Brain pericyte (primary cell): ENCODE measurements around the gene IL7R.
"Not testable (repeated sequence)": the region's sequence is repeated elsewhere in the genome, so short reads cannot be mapped to it uniquely, and the experiment has no call there.

Experiments
- DNase-seq: peaks from one replicate; pipeline ENCODE4 v3.0.0-alpha.2; 2012; ENCODE audit warnings: low read depth, low spot score

Gene IL7R

DNA sequence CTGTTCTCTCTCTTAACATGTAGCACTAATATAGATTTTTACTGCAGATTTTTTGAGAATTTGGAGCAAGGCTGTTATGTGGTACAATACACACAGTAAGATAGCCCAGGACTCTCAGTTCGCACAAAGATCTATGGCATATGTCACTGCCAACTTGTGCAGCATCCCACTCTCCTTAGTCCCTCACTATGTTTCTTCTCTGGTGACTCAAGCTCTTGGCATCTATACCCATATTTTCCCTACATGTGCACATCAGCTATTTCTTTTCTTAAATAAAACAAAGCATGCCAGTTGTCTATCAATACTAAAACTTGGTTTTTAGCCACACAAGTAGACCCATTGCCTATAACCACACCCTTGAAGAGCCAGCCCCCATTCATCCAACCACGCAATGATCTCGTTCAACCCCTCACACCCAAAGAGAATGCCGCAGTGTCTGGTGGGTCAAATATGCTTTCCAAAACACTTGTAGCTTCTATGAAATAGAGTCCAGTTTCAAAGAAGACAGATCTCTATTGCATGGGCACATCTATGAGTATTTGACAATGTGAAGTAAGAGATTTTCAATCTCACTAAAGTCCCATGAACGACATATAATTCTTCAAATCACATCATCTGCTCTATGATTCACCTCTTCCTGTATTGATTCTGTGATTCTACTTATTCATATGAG, 18.2 kb upstream of the IL7R start:
- DNase-seq, result no peak

DNA sequence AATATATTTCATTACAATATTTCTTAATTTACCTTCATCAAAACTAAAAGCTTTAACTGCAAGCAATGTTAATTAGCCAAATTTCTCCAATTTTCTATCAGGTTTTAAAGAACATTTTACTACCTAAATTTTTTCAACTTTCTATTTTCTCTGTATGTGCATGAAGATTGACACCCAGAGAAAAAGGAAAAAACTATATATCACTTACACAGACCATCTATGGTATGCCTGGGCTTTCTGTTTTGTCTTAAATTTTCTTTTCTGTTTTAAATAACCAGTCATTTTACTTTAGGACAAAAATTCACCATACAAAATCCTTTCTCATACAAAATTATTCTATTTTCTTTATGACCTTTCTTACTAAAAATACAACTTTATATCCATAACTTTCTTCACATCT, 13.8 kb upstream of the IL7R start:
- DNase-seq, result no peak

DNA sequence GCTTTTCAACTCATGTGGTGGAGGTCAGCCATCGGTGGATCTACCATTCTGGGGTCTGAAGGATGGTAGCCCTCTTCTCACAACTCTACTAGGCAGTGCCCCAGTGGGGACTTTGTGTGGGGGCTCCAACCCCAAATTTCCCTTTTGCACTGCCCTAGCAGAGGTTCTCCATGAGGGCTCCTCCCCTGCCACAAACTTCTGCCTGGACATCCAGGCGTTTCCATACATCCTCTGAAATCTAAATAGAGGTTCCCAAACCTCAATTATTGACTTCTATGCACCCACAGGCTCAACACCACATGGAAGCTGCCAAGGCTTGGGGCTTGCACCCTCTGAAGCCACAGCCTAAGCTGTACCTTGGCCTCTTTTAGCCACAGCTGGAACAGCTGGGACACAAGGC, 11.2 kb upstream of the IL7R start:
- not testable (repeated sequence) for DNase-seq

DNA sequence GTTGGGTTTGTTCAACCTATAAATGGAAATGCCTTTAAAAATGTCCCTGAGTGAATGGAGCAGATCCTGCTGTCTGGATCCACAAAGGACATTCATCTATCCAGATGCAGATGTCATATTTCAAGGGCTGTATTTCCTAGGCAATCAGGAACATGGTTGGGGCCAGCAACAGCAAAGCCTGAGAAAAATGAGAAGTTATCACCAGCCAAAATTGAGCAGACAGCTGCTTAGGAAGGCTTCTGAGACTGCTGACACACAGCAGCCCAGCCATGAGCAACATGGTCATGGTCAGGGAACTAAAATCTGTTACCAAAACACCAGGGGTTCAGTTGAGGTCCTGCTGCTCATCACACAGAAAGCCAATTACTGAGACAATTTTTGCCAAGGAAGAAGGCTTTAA, 9.2 kb upstream of the IL7R start:
- no peak for DNase-seq

DNA sequence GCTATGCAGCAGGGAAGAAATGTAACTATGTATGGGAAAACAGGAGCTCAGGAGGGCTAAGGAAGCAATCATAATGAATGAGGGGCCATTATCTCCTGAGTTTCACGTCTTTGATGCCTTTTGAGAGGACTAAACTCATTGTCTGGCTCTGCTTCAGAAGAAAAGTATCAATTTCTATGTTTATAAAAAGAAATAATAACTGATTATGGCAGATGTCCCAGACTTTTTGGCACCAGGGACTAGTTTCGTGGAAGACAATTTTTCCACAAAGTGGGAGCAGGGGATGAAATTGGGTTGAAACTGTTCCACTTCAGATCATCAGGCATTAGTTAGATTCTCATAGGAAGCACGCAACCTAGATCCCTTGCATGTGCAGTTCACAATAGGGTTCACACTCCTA, 8.7 kb upstream of the IL7R start:
- DNase-seq, result no peak

DNA sequence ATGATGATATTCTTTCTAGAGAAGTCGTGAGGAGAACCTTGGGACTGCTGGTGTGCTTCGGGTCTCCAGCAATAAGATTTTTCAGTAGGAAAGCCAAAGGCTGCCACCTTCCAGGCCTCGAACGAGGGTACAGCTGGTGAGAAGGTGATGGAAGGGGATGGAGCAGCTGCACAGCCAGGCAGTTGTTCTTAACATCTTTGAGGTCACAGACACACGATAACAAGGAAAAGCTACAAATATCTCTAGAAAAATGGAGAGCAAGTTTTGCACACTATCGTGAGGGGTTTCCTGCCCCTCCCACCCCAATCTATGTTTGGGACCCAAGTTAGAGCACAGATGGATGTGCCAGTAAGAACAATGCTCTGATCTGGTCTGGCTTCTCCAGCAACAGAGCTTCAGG, 6.8 kb upstream of the IL7R start:
- no peak for DNase-seq

DNA sequence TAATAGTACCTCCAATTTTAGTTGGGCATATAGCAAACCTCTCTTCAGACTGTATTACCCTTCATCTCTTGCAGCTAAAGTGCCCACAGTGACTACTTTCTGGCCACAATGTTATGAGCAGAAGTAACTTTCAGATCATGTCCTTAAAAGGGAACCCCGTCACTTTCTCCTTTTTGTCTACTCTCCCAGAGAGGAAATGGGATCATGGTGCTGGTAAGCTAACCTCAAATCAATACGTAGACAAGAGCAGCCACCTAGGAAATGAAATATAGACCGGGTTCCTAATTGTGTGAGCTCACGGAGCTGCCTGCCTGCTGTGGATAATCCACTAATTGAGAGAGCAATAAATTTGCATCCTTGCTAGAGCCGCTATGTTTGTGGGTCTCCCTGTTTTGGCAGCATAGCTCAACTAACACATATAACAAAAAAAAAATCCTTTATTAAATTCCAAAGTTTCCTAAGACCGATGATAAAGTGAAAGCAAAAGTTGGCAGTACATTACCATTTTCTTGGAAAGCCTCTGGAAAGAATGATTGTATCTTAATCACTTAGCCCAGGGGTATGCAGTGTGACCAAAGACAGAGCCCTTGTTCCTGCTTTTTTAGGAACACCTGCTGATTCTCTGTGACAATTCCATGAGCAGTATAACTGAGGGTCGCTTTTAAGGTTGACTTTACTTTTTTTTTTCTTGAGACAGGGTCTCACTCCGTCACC, 5.6 kb upstream of the IL7R start:
- DNase-seq, result no peak

DNA sequence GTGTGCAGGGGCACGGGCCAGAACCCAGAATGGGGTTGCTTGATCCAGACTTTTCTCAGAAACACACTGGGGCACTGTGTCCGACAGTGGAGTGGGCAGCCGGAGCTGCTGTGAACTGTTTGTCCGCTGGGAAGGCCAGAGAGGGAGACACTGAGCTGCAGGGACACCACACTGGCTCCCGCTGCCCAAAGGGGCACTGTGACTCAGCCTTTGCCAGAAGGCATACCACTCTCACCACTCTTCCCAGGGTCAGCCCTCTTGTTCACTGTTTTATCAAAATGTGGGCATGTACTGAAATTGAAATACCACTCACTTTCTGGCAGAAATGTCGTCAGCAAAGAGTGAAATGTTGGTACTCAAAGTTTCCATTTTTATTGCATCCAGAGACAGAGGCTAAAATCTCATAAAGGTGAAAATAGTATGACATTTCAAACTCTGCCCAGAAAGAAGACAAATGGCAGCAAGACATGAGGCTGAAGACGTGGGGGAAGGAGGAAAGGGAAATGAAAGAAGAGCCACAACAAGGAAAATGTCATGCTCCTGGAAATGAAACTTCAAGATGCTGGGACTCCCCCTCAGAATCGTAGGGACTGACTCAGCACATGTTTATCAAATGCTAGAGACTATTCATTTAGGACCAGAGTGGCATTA, 4.5 kb upstream of the IL7R start:
- no peak for DNase-seq

DNA sequence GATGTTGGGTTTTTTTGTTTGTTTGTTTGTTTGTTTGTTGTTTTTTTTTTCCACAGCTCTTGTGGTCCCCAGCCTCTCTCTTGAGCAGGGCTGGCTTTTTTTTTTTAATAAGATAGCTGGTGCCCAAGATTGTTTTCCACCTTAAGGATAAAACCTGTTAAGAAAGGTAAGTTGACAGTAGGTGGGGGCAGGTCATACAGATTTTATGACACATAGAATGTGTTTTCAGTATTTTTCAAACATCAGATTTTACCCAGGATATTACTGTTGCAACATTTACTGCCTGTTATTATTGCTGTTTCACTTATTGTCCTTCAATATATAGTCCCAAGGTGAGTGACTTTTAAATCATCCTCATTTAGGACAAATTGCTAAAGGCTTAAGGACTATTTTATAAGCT, 3.9 kb upstream of the IL7R start:
- no peak for DNase-seq

DNA sequence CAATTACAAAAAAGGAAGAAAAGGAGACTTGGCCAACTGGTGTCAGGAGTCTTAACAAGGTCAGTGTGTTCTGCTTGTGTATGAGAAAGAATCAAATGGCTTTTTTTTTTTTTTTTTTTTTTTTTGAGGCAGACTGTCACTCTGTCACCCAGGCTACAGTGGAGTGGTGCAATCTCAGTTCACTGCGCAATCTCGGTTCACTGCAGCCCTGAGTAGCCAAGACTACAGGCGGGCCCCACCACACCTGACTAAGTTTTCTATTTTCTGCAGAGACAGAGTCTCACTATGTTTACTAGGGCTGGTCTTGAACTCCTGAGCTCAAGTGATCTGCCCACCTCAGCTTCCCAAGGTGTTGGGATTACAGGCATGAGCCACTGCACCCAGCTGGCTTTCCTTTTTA, 3.1 kb upstream of the IL7R start:
- DNase-seq, result no peak

DNA sequence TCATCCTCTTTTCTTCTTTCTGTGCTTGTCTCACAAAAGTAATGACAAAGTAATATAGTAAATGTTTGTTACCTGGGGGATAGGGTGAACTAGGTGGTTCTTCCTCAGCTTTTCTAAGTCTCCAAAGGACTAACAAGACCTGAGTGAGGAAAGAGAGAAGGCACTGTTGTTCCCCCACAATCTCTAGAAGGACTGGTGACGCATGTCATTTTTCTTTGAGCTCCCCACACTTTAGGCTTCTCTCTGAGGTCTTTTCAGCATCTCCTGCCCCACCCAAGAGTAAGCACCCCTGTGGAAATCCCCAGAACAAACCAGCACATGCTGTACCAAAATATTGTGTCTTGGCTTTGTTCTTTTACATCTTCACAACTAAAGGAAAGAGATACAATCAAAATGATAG, 2.4 kb upstream of the IL7R start:
- no peak for DNase-seq

DNA sequence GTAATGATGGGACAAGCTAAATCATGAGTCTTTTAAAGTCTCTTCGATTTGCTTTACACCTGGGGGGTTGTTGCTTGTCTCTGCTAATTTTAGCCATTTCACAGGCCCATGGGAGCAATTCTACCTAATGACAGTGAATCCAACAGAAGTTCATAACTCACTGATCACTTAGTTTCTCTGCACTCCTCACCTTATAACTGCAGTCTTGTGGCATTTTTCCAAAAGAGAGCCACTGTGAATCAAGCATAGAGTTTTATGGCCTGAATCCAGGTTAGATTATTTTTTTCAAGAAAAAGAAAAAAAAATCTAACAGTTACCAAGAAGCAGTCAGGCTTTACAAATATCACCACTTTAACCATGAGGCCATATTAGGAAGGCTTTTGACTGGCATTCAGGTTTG, 1.5 kb upstream of the IL7R start:
- no peak for DNase-seq

DNA sequence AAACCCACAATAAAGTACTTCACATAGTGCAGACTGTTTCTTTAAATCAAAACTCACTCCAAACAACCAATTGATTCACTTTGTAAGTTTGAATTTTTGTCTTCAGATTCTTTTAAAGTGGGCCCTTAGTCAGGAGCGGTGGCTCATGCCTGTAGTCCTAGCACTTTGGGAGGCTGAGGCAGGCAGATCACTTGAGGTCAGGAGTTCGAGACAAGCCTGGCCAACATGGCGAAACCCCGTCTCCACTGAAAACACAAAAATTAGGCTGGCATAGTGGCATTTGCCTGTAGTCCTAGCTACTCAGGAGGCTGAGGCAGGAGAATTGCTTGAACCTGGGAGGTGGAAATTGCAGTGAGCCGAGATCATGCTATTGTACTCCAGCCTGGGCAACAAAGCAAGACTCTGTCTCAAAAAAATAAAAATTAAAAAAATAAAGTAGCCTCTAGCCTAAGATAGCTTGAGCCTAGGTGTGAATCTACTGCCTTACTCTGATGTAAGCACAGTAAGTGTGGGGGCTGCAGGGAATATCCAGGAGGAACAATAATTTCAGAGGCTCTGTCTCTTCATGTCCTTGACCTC, 416 bp upstream of the IL7R start:
- DNase-seq, result not testable (repeated sequence)

DNA sequence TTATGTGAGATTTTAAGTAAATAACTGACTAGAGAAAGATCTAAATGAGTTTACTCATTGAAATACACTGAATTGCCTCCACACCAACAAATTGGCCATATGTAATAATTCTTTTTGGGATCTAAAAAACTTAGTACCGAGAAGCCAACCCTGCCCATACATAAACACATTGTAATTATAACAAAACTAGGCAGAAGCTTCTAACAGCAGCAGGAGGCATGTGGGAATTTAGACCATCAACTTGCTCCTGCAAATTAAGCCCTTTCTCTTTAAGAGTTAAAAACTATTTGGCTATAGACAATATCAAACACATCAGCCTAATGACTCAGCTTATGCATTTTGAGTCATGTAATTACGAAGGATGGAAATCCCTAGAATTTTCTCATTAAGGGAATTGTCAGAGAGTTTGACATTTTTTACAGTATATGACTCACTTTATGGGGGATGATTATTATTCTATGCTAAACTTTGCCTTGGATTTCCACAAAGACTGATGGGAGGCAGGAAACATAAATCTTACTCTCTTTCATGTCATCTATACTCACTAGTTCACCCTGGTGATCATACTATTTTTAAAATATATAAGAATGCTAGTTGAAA, 1.0 kb downstream of the IL7R start:
- no peak for DNase-seq

DNA sequence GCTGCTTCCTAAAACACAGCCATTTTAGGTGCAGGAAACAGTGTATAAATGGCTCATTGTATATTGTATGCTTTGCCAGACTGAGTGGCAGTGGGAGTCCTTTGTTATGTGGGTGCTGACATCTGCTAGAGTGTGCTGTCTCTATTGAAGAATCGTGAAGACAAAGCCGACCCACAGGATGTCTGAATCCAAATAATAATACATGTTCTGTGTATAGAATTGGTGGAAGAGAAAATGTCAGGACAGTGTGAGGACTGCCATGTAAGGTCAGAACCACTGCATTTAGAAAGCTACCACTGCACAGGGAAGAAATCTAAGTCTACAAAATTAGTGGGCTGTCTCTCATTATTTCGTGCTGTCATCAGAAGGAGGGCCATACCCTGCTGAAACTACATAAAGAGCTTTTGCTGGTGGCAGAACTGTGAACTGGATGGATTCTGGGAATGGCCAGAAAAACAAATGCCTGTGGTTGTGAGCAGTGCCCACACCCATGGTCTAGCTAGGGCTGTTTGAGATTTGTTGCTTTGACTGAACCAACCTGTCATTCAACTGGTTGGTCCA, 2.5 kb downstream of the IL7R start:
- no peak for DNase-seq

DNA sequence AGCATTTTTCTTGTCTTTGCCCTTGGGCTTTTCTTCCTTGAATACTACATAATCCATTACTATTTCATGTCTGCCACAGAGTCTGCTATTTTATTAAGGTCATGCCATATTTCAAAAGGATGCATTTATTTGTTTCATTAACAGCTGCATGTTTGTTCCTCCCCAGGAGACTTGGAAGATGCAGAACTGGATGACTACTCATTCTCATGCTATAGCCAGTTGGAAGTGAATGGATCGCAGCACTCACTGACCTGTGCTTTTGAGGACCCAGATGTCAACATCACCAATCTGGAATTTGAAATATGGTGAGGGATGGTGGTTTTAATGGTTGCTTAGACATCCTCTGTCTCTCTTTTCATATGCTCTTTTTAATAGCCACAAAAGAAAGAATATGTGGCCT, 4.0 kb downstream of the IL7R start:
- DNase-seq, result no peak

DNA sequence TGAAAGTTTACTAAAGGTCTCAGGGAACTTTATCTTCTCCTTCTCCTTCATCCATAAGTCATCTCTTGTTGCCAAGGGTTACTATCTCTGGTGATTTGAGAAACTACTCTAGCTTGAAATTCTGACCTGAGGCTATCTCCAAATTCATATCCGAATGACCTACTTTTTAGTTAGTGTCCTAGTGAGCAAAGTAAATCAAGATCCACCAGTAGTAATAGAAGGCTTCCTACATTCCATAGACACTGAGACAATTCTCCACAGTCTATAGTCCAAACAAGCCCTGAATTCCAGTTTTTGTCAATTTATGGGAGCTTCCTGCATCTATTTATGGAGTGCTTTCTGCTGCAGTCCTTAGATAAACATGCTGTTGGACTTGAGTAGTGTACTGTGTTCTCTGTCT, 5.0 kb downstream of the IL7R start:
- no peak for DNase-seq

DNA sequence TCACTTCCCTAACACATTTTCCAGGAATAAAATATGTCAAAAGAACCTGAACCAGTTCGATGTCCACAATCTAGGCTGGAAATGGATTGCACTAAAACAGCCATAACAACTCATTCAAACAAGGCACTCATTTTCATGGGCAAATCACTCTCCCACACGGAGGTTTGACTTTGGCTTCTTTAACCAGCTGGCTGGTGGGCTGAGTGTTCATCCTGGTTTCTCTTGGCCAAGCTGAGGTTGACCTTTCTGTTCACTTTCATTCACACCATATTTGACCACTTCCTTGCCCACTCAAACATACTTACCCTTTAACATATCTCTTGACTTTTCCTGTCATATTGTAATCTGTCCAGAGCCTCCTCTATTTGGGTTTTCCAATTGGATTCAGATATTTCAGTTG, 5.4 kb downstream of the IL7R start:
- no peak for DNase-seq

DNA sequence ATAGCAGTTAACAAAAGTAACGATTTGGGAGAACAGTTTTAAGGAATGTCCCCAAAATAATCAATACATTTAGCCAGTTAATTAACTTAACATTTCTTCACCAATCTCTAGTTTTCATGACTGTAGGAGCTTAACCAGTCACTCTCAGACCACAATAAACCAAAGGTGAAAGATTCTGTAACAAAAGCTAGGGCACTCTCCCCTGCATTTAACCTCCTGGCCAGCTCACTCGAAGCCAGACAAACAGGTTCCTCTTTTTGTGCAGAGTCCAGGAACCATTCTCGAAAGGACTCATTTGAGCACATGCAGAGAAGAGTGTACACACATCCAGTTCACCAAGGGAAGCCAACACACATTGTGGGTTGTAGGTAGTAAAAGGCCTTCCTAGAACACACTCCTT, 6.5 kb downstream of the IL7R start:
- no peak for DNase-seq

DNA sequence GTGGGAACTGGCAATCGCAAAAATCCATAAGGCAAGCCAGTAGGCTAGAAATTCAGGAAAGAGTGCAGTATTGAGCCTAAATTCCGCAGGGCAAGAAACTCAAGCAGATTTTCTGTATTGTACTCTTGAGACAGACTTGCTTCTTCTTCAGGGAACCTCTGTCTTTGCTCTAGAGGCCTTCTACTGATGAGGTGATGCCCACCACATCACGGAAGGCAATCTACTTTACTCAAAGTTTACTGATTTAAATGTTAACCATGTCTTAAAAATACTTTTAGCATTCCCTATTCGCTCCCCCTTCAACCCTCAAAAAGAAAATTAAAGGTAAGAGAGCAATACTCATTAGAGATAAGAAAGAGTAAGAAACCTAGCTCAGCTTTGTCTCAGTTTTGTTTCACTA, 11.3 kb downstream of the IL7R start:
- DNase-seq, result no peak

DNA sequence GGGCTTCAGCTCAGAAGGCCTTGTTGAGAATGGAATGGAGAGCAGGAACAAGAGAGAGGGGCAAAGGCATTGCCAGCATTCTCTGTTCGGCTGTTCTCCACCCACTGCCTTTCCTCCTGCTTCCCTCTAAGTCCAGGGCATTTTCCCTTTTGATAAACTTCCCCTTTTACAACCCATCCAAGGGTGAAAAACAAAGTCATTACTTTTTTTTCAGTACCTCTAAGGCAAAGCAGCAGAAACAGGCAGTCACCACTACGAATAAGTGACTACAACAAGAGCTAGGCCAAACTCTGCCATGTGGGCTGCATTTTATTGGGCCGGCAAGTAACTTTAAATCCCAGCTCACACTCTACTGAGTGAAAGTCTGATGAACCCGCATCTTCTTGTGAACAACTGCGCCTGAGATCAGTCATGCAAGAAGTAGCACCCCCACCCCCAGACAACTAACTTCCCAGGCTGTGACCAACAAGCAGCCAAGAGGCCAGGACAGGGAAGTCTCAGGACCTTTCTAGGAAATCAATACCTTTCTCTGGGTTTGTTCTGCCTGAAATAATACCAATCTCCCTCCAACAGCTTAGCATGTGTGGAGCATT, 13.1 kb downstream of the IL7R start:
- no peak for DNase-seq

DNA sequence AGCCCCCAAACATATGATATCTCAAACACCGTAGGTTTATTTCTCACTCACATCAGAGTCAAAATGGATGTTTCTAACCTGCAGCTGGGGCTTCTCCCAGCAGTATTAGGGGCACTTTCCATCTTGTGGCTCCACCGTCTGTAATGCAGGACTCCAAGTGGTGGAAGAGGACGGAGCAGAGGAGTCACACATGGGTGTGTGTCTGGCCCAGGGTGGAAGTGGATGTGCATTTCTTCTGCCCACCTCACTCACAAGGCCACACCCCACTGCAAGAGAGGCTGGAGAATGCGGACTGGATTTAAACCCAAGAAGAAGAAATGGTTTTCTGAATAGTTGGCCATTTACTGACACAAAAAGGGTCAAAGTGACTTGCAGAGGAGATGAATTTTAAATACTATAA, 13.9 kb downstream of the IL7R start:
- DNase-seq, result no peak
